Stimulated activated CD4-positive, alpha-beta T cell treated with anti-CD3 and anti-CD28 coated beads, Interleukin-1b, Interleukin-23, amount 100 ng/mL, for 4 hours (primary cell): Measurements from ENCODE around the gene DPP10.
"Not testable (repeated sequence)": the region's sequence is repeated elsewhere in the genome, so short reads cannot be mapped to it uniquely, and the experiment has no call there.

Source experiments
- DNase-seq, 2 donors: peaks; one replicate each; pipeline ENCODE4 v3.0.0-alpha.2; 2020; ENCODE audit warnings: low read depth in 2 of 2

DPP10 gene

DNA sequence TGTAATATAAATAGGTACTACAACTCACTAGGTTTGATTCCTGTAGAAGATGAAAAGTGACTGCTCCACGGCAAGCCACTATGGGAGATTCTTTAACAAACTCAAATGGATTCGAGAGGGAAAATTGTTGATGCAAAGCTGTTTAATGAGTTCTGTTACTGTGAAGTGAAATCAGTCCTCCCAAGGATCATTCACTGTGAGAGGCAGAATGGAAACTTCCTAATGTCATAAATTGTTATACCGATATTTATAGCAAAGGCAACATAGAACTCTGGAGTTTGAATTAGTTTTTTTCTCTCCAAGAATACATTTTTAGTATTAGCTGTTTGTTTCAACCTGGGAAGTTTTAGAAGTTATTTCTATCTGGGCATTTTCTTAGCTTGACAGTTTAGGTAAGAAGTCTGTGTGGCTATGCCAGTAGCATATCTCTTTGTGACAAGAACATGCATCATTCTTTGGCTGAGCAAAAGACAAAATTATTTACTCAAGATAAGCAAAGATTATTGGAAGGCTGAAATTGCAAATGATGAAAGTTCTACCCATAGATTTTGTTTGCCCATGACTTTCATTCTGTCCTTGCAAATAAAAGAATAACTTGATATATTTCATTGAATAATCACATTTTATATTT, 979.7 kb downstream of the DPP10 start:
- no peak for DNase-seq

DNA sequence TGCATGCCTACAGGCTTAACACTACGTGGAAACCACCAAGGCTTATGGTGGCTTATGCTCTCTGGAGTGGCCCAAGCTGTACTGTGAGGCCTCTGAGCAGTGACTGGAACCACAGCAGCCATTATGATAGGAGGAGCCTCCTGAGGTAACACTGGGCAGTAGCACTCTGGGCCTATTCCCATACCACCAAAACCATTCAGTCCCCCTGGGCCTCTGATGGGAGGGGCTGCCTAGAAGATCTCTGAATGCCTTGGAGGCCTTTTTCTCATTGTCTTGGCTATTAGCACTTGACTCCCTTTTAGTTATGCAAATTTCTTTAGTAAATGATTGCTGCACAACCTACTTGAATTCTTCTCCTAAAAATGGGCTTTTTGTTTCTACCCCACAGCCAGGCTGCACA, 985.0 kb downstream of the DPP10 start:
- no peak for DNase-seq

GRCh38 chr2:115440746-115441145, 998.3 kb downstream of the DPP10 start:
- not testable (repeated sequence) for DNase-seq

- DNase-seq, result no peak
These were observed 1001.2 kb downstream of the DPP10 start for GRCh38 chr2:115443539-115444185.

DNA sequence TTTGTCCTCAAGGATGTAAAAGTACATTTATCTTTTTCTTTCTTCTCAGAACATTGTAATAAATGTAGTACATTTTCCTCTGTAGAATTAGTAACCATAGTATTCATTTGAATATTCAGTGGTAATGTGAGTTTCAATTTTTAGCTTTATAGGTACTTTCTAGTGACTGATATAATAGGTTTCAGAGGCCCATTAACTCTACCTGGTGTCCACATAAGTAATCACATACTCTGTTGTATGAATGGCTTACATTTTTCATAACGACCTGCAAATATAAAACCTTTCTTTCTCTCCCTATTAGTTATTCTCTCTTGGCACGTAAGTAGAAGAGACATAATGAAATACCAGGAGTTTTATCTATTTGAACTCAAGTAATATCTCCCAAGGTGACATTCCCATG, 1017.6 kb downstream of the DPP10 start:
- no peak for DNase-seq

DNA sequence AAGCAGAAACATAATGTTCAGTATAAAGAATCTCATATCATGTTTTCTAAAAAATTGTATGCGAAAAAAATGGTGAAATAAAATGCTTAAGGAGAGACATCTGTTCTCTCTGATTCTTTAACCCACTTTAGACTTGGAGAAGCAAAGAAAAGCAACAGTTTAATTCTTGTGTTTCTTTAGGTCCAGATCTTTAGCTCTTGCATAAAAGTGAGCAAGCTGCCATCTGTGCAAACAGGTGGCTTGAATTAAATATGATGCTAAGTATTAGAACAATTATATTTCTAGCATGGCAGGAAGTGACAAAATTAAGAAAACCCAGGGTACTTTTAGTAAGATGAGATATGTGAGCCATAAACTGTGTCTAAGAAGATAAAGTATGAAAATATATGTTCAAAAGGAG, 1038.3 kb downstream of the DPP10 start:
- DNase-seq, result no peak

GRCh38 chr2:115481842-115482241, 1039.4 kb downstream of the DPP10 start:
- DNase-seq, result no peak

GRCh38 chr2:115483666-115484065, 1041.2 kb downstream of the DPP10 start:
- no peak for DNase-seq

GRCh38 chr2:115484486-115484885, 1042.0 kb downstream of the DPP10 start:
- DNase-seq, result no peak

- no peak for DNase-seq
These were observed 1042.5 kb downstream of the DPP10 start for GRCh38 chr2:115484983-115485382.

- no peak for DNase-seq
These were observed 1048.8 kb downstream of the DPP10 start for GRCh38 chr2:115491186-115491793.

- DNase-seq, result no peak
These were observed 1062.9 kb downstream of the DPP10 start for GRCh38 chr2:115505331-115505730.

DNA sequence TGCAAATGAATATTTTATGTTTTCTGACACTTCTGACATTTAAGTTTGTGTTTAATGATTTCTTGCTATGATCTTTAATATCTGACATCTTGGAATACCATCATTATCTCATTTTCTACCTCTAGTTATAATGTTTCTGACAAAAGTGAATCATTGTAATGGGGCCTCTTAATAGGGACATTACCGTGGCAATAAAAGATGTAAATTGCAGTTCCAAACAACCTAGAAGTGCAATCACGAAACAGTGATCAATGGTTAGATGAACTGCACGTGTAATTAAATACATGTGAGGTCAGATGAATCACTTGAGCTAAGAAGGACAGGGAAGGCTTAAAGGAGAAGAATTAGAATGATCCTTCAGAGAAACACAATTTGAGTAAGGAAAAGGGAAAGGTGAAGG, 1078.3 kb downstream of the DPP10 start:
- no peak for DNase-seq

DNA sequence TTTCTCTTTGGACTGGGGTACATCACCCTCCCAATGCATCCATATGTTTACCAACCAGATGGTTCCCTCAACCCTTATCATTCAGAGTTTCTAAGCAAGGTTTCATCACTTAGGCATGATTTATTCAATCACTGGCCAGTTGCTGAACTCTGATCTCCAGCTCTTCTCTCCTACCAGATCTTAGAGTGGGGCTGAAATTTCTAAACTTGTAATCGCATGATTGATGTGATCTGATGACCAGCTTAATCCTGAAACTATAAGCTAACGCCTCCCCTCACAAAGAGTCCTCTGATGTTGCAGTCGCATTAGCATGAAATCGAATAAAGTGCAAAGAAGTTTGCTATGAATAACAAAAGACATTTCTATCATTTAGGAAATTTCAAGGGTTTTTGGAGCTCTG, 1082.0 kb downstream of the DPP10 start:
- DNase-seq, result no peak

GRCh38 chr2:115529627-115530026, 1087.2 kb downstream of the DPP10 start:
- DNase-seq, result no peak

DNA sequence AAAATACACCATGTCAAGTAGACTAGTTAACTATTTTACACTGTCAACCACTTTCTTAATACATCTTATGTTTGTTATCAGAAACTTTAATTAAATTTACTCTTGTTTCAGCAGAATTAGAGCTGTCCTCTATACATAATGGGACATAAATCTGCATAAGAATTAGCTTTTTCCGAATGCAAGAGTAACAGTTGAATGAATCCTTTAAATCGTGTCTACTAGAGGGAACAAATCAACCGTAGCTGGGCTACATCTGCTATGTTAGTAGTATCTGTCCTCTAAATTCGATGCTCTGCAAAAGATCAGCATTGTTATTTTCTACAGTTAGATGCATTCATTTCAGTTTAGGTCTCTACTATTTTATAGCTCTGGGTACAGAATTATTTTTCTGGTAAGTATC, 1090.6 kb downstream of the DPP10 start:
- DNase-seq, result no peak

GRCh38 chr2:115541814-115542213, 1099.4 kb downstream of the DPP10 start:
- no peak for DNase-seq

GRCh38 chr2:115542331-115542730, 1099.9 kb downstream of the DPP10 start:
- DNase-seq, result no peak

DNA sequence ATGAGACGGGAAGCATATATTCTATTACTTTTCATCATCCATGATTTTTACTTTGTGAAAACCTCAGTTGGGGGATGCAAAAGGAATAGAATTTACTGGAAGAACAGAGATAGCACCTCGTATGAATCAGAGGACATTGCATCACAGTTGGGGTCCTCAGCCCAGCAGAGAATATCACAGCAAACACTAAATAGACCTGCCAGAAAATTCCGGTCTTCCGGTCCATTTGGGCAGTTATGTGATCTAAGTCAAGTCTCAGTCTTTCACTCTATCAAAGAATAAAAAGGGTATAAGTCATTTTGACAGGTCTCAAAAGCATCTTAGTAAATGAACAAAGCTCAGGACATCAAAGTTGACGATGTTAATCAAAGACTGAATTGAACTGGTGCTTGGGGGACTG, 1100.6 kb downstream of the DPP10 start:
- DNase-seq, result no peak

DNA sequence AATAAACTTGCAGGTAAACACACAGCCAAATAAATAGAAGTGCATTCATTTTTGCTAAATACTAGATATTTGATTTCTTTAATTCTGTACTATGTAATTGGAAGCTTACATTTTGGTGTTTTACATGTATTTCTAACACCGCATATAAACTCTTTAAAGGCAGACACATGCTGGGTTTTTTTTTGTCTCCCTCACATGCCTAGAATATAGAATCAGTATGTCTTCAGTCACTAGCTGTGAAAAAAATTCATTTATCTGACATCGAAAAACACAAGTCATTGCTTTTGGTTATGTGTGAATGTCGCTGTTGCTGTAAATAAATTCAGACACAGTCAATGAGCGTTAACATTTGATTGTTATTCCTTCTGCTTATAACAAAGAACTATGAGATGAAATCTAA, 1101.0 kb downstream of the DPP10 start:
- no peak for DNase-seq

GRCh38 chr2:115549611-115550130, 1107.2 kb downstream of the DPP10 start:
- DNase-seq, result no peak

DNA sequence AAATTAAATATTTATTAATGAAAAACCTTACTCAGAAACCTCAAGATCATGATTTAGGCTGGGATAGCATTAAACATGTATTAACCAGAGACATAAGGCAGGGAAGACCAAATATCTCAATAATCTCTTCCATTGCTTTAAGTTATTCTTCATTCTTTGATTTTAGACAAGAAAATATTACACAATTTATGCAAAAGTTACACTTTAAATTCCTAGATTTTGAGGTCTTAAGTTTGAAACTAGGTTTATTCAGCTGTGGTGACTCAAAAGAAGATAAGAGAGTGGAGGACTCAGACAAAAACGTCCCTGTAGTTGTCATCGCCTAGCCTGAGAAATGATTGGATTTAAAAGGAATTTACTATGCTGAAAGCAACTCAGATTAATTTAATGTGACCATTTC, 1110.3 kb downstream of the DPP10 start:
- no peak for DNase-seq

DNA sequence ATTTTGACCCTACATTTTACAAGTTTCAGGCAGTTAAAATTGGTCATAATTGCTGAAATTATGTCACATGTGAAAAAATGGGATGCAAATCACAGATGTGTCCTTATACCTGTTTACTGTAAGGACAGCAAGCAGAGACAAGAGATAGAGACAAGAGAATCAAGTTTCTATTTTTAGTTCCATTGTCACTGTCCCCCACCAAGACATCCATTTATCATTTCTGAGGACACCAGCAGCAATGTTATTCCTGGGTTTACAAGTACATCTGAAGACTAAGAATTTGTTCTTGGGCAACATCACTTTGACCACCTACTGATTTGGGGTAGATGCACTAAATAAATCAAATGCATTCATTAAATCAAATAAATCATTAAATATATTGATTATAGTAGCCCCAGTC, 1111.7 kb downstream of the DPP10 start:
- DNase-seq, result no peak
